ENCODE results near the gene TAF1B.
A peak's percentile ranks its signal among the peaks of the same experiment; 100 is the strongest.

The TAF1B gene

DNA sequence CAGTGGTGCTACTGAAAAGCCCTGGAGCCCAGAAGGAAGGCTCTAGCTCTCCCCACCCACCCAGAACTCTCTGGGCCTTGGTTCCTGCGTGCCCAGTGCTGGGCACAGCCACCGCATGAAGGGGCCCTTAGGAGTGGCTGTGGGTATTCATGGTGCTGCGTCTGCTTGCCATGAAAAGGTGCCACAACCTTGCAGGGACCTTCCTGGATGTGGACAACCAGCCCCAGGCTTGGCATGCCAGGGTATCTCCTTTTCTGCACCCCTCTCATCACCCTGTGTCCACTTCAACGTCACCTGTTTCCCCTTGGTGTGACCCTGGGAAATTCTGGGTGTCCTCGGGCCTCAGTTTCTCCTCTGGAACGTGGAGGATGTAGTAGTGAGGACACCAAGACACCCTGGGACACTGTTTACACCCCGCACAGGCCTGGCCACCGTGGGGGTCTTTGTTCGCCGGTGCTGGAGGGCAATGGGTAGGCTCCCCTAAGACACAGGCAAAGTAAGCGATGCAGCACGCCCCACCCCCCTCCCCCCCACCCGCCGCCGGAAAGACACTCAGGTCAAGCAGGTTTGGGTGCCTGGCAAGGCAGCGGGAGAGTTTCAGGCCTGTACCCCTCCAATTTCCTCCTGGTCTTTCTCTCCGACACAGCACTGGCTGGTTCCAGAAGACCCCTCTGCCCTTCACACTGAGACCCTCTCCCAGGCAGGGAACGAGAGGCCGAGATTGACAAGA lies 34.8 kb upstream of the TAF1B start:
- DNase-seq: no peak

DNA sequence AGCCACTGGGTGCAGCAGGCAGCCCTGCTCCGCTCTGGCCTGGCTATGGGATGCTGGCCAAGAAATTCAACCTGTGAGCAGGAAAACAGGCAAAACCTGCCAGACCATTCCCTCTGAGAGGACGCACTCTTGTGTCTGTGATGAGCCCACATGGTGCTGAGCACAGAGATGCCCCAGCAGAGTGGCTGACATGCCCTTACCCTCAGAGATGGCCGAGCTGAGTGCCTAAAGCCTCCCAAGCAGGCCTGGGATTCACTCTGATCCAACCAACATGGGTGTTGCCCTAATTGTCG lies 34.3 kb upstream of the TAF1B start:
- DNase-seq: no peak

DNA sequence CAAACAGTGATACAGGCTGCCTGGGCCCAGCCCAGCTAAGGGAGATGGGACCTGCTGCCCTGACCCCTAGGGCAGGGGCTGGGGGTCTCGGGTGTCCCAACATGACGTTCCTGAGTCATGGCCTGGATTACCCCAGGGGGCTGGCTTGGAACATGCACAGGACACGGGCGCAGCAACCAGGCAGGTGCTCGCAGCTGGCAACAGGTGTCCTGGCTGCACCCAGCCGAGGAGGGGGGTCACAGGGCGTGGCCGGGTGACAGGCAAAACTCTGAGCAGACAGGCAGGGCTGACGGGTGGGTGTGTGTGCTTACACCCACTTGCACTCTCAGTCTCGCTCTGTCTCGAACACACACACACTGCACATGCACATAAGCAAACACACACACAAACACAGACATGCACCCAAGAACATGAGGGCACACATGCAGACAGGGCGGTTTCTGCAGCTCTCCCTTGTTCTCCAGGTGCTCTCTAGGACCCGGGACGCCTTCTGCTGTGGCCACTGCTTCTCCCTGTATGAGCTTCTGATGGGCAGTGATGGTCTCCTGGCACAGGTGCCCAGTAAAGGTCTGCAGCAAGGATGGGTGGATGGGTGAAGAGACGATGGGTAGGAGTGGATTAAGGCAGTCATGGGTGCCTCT lies 33.7 kb upstream of the TAF1B start:
- no peak for DNase-seq

DNA sequence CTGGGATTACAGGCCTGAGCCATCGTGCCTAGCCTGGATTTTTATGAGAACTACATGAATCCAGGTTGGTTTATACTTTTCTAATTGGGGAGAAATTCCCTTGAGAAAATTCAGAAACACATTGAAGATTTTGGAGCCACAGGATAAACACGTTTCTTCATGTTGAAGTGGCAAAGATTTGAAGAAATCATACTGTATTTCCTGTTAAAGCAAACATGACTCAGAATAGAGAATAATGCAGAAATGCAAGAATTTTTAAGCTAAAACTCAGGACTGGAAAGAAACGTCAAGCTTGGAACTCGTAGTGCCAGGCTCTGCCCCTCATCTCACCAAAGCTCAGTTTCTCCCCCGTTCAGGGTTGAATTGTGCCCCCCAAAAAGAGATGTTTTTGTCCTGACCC lies 32.1 kb upstream of the TAF1B start:
- no peak for DNase-seq

DNA sequence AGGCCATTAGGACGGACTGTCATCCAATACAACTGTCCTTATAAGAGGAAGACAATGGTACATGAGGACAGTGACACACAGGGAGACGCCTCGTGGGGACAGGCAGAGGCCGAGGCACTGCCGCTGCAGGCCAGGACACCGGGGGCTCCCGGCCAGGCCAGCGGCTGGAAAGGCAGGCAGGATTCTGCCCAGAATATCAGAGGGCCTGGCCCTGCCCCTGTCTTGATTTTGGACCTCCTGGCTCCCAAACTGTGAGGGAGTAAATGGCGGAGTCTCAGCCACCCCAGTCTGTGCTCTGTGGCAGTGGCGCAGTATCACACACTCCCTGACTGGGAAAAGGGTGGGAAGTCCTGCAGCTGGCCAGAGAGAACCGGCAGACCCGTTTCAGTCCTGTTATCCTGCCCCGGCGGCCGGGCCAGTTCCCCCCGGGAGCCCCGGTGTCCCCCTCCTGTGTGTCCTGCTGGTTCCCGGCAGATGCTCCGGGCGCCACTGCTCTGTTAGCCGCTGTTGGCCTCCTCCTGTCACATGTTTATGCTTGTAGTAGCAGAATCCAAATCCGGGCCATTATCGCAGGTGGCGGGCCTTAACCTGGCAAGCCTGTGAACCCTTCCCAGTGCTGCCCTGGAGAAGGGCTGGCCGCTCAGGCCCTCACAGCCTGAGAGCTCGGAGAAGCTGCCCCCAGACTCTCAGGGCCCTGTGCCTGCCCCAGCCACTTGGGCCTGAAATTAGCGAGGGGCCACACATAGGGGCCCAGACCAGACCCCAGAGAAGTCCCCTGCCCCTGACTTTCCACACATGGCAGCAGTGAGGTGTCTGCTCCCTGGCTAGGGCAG lies 31.4 kb upstream of the TAF1B start:
- DNase-seq: no peak

DNA sequence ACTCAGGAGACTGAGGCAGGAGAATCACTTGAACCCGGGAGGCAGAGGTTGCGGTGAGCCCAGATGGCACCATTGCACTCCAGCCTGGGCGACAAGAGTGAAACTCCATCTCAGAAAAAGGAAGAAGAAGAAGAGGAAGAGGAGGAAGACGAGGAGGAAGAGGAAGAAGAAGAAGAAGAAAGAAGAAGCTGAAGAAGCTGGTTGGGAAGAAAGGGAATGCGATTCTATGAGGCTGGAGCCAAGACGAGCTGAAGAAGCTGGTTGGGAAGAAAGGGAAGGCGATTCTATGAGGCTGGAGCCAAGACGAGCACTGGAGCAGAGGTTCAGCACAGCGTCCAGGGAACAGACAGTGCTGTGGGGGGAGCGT lies 30.3 kb upstream of the TAF1B start:
- DNase-seq: no peak

DNA sequence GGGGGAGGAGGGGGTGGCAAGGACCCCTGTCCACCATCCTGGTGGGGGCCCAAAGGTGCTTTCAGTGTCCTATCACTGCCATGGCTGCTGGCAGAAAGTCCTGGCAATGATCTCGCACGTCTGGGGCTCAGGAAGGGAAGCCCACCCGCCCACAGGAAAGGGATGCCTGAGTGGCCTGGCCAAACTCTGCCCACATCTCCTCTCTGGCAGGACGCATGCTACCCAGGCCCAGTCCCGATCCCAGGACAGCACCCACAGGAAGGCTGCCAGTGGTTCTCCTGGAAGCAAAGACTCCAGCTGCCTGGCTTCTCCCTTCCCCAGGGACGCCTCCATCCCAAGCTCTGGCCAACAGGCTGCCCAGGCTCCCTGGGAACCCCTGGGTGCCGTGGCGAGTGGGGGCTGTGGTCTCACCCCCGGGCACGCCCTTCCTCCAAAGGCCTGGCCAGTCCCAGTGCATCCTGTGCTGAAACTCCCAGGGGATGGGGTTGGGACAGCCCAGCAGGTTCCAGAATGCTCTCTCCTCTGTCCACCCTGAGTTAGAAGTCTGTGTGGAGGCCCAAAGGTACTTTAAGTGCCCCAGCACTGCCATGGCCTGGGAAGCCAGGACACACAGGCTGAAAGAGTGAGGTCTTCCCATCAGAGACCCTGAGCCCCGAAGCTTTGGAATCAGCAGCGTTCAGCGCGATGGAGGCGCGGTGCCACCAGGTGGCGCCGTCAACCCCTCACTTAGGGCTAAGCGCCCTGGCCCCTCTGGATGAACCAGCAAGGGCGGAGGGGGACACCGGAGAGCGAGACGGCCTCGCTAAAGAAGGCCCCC lies 29.8 kb upstream of the TAF1B start:
- DNase-seq: peak; percentile 54

DNA sequence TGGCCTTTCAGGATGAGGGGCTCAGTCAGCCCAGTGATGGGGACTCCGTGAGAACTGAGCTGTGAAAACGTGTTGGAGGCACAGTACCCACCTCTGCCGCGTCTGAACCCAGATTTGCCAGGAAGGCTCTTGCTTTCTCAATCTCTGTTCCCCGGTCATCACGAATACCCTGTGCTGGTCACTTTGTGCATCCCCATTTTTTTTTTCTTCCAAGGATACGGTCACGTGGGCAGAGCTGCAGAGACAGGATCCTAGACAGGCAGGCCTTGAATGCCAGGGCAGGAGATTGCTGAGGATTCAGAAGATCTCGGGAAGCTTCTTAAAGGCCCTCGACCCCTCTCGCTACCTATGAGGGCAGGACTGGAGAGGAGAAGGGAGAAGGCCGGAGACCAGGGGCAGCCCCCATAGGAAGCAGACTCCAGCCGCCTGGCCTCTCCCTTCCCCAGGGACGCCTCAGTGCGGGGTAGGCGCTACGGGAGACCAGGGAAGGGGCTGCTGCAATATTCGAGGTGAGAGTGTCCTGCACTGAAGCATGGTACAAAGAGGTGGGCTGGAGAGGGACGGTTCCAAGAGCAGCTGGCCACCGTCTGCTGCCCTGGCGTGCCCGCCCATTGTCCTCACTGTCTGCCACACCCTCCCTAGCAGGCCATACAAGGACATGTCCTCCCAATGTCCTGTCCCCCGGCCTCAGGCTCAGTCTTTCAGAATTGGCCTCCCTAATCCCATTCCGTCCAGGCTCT lies 29.0 kb upstream of the TAF1B start:
- no peak for DNase-seq

DNA sequence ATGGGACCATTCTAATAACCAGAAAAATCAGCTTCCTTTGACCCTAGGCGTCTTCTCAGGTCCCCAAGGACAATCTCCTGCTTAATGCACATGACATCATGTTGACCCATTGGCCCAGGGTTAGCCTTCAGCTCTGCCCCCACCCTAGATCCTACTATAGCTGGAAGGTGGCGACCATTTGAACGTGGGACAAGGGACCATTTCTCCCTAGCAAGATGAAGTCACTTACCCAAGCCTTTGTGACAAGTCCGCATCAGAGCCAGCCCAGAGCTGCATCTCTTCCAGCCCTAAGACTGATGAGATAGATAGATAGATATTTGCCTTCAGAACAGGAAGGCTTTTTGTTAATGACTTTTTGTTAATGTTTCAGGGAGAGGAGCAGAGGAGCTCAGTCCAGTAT lies 28.2 kb upstream of the TAF1B start:
- no peak for DNase-seq

DNA sequence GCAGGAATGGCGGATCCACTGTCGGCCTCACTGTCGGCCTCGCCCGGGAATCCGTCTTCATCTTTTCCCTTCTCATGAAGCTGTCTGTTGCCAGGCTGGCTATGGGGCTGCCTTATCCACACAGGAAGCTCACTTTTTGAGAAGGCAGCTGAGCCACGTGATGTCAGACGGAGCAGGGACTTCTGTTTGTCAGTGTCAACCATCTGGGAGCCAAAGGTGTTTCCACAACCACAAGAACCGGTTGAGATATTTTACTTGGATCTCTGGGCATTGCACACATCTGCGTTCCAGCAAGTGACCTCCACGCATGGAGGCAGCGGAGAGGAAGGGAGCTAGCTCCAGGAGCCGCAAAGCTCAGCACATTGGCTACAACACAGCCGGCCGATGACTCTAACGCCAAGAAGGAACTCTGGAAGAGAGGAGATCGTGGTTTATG lies 27.4 kb upstream of the TAF1B start:
- no peak for DNase-seq

DNA sequence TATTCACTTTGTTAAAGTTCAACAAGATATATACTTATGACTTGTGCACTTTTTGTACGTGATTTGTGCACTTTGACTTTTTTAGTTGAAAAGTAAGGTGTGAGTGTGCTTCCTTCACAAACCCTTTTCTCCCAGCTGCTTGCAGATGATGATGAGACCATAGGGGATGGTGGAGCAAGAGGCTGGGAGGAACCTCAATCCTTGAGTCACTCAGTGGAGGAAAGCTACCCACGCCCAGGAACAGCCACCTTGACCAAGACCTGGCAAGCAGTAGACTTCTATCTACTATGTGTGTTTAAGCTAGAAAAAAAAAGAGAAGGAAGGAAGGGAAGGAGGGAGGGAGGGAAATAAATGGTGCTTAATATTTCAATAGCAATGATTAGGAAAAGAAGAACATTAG lies 25.2 kb upstream of the TAF1B start:
- no peak for DNase-seq

DNA sequence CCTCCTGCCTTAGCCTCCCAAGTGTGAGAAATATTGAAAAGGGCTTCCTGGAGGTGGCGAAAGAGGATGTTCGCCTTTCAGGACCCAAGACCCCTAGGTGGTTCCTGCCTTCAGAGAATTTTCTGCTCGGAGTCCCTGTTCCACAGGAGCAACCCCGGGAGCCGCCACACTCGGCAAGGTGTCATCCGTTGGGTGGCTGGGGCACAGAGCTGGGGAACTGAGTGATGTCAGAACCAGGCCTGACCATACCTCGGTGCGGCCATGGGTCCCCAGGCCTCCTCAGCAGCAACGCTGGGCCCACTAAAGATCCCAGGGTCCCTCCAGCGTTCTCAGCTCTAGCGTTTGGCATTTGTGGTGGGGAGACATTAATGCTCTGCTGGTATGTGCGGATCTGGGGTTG lies 23.7 kb upstream of the TAF1B start:
- DNase-seq: no peak

DNA sequence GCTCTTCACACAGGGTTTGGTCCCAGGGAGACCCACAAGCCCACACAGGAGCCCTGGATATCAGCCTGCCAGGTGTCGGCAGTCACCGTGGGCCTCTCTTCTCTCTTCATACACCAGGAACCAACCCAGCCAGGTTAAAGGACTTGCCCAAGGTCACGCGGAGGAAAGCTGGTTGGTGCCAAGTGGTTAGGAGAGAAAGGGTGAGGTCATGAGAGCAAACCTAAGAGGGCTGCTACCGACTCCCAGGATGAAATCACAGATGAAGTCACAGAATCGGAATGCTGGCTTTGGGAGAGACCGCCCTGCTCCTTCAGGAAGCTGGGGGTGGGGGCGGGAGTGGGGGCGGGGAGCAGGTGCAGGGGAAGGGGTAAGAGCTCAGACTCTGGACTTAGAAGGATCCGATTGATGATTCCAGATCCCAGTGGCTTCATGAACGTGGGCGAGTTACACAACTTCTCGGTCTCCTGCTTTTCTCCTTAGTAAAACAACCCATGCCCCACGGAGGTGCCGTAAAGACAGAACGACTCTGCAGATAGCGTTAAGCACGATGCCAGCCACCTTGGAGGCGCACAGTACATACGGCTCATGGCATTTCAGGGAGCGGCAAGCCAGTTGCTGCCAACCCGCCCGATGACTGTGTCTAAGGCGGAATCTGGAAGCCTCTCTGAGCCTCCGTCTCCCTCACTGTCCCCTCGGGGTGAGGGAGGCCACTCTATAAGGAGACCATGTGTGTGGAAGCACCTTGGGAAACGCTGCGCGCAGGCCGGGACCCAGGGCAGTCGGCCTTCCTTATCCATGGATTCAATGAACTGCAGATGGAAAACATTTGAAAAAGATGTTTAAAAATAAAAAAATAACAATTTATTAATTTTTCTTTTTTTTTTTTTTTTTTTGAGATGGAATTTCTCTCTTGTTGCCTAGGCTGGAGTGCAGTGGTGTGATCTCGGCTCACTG lies 23.0 kb upstream of the TAF1B start:
- DNase-seq: no peak

DNA sequence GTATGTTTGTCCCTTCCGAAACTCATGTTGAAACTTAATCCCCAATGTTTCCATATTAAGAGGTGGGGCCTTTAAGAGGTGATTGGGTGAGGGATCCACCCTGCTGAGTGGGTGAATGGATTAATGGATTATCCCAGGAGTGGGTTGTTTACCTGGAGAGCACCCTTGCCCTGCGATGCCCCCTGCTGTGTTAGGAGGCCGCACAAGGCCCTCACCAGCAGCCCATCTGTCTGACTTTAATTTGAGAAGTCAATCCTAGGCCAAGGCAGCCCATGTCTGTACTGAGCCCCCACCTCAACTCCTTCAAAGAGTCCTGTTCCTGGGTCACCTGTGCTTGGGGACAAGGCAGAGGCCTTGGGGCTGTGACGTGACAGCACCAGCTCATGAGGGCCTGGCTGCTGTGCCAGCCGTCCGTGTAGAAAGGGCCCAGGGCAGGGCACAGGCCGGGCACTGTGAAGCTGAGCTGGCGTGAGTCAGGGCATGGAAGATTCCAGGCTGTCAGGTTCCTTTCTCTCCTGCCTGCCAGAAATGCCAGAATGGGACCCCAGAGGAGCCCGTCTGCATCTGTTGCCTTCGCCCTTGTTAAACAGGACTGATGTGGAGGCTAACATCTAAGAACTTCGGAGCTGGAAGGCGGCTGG lies 21.3 kb upstream of the TAF1B start:
- no peak for DNase-seq

DNA sequence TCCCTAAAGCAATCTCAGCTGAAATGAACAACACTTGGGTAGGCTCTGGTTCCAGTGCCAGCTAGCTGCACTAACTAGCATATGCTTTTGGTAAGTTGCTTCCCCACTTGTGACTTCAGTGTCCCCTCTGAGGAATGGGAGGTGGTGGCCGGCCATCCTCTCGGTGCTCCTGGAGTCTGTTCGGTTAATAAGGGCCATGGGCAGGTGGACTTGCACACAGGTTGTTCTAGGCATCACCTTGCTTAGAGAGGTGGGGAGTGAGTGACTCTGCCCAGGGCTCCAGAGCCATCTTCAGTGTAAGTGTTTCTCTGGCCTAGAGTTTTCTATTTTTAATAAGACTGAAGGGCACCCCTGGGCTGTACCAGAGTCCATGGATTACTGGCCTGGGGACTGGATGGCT lies 18.8 kb upstream of the TAF1B start:
- no peak for DNase-seq

DNA sequence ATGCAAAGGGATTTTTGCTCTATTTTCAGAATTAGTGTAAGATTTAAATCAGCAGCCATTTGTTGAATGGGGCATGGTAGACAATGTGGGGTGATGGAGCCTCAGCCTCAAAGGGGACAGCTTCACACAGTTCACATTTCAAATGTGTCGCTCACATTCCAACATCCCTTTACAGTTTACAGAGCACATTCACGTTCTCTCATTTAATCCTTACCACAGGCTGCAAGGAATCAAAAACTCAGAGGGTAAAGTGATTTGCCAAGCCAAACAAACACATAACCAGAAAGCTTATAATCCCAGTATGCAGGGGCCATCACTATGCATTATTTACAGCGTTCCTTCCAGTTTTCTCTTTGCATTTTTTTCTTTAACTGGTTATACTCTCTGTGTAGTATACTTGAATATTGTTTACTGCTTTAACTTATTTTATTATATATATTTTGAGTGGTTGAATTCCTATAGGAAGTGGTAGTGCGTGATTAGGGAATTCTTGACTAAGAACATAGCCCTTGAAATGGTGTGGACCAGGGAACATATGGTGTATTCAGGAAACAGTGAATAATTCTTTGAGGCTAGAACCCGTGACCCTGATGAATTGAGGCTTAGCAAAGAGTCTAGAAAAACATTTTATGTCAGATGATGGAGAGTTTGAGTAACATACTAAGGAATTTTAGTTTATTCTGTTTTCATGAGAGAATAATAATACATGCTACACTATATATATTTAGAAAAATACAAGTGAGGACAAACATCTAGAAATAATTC lies 18.1 kb upstream of the TAF1B start:
- DNase-seq: no peak

DNA sequence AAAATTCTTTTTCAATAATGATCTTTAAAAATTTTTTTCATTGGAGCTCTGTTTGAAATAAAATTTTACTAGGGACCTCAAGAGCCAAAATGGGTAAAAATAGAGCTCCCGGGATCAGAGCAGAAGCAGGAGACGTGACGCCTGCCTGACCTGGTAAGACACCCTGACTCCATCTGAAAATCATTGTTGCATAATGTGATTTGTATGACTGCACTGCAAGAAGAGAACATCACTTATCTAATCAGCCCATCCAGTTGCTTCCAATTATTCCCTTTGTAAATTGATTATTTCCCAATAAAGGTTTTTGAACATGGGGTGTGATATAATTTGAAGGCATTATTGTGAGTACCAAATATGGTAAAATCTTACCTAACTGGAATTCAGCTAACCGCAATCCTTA lies 17.1 kb upstream of the TAF1B start:
- no peak for DNase-seq

DNA sequence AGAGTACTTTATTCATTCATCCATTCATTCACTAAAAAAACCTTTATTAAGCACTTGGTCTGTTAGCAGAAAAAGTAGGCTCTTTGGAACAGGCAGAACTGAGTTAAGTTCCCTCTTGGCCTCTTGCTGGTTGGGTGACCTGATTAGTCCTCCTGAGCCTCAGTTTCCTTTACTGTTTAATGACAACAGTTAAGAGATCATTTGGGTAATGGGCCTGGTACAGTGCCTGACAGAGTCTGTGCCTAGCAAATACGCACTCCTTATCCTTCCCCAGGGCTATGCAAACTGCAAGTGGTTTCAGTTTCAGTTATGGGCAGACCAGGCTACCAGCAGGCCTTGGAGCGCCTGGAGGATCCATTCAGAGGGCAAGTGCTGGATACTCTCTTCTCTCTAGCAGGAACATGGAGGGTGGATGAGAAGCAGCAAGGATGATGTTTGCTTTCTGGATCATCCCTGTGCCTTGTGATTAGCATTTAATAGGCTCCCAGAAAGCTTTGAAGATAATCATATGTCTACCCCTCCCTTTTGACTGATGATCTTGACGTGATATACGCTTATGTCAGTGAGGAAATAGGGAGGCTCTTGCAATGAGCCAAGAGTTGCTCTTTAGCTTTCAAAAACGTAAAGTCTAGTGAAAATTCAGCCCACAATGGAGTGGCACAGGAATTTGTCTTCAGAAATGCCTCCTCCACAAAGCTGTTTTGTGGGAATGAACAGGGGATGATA lies 12.4 kb upstream of the TAF1B start:
- DNase-seq: peak; percentile 10

DNA sequence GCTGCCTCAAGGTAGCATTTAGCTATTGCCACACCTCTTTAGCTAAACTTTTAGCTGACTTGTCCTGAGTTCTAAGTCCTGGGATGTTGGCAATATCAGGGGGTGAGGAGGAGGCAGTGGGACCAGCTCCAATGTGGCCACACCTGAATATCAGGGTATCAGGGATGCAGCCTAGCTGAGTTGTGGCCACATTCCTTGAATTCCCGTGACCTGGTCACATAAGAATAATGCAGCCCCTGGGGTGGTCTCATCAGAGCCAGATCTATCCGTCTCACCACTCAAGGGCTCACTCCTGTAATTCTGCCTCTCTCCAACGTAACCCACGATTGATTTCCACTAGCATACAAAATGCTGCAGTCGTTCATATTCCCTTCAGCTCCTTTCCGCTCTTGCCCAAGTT lies 11.6 kb upstream of the TAF1B start:
- DNase-seq: no peak
